GM12873 (cell line): Measurements from ENCODE around the gene CDH15.
A peak's percentile ranks its signal among the peaks of the same experiment; 100 is the strongest.

Experiments used
- TF ChIP-seq, protein P1 (sequence below): IDR thresholded peaks from 2 replicates; pipeline ENCODE4 v1.5.1; 2012; ENCODE audit warnings: low read depth, mild to moderate bottlenecking, moderate library complexity, low read length, control low read depth; ENCODE audit not compliant: insufficient read depth; ENCODE audit errors: missing control alignments

Gene CDH15

DNA sequence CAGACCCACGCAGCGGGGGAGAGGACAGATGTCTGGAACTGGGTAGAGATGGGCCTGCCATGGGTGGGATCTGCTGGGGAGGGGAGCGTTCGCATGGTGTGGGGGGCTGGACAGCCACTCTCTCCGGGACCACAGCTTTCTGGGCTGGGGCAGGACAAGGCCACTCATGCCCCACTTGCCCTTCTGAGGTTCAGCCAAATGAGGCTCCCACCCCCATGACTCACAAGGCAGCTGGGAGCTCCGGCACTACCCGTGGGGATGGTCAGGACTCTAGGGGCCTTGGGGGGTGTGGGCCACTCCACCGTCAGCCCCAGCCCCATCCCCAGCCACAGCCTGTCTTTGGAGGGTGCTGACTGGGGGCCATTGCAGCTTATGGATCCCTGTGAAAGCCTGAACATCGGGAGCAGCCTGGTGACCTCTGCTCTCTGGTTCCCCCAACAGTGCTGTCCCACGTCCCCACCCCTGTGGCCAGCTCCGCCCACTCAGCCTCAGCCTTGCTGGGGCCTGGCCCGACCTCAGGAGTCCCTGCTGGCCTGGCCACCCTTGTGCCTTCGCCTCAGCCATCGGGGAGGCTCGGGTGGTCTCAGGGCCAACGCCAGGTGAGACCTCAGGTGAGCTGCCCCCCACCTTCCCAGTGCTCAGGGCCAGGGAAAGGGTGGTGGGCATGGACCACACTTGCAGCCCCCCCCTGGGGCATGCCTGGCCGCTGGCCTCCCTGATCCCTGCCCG is 4.7 kb upstream of the CDH15 start:
- TF ChIP-seq, protein P1, sequence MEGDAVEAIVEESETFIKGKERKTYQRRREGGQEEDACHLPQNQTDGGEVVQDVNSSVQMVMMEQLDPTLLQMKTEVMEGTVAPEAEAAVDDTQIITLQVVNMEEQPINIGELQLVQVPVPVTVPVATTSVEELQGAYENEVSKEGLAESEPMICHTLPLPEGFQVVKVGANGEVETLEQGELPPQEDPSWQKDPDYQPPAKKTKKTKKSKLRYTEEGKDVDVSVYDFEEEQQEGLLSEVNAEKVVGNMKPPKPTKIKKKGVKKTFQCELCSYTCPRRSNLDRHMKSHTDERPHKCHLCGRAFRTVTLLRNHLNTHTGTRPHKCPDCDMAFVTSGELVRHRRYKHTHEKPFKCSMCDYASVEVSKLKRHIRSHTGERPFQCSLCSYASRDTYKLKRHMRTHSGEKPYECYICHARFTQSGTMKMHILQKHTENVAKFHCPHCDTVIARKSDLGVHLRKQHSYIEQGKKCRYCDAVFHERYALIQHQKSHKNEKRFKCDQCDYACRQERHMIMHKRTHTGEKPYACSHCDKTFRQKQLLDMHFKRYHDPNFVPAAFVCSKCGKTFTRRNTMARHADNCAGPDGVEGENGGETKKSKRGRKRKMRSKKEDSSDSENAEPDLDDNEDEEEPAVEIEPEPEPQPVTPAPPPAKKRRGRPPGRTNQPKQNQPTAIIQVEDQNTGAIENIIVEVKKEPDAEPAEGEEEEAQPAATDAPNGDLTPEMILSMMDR, result no peak

DNA sequence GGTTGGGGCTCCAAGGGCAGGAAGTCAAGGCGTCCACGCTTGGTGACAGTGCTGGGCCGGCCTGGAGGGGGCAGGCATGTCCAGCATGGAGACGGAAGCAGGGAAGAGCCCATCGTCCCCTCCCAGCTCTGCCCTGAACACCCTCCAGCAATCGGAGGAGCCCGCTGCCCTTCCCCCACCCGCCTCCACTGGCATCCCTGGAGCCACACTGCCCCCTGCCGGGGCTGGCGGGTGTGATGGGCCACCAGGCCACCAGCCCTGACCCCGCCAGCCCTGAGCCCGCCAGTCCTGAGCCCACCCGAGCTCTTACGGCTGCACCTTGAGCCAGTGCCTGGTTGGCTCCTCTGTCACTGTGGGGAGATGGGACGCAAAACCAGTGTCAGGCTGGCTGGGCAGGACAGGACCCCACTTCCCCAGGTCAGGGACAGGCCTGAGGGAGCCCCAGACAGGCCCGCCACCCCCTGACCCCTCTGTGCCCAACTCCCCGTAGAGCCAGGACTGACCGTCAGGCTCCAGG is 4.1 kb upstream of the CDH15 start:
- TF ChIP-seq, protein P1, result peak; percentile 89

DNA sequence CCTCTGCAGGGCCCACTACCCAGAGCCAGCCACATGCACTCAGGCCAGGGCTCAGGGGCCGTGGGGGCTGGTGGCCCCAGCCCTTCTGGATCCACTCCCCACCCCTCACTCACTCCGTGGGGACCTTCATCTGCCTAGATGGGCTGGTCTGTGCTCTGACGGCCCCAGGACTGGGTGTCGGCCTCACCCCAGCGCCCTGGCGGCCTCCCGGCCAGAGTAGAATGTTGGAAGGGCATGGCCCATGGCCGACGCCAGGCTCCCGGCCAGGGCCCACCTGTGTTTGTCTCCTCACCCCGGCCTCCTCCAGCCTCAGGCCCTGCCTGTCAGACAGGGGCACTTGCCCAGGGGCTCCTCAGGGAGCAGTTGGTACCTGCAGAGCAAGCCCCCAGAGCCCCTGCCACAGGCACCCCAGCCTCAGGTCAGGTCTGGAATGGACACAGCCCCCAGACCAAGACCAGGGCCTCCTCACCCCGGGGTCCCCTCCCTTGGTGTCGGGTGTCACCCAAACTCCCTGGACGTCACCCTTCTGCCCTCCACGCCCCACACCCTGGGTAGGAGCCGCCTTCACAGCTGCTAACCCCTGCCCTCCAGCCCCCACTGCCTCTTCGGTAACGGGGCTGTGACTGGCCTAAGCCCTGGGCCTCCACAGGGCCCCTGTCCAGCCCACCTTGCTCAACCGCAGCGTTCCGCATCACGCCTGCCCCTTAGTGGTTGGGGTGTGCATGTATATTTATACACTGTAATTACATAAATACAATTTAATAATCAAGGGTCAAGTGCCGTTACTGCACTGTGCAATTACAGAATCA is 3.0 kb upstream of the CDH15 start:
- TF ChIP-seq, protein P1, result no peak

DNA sequence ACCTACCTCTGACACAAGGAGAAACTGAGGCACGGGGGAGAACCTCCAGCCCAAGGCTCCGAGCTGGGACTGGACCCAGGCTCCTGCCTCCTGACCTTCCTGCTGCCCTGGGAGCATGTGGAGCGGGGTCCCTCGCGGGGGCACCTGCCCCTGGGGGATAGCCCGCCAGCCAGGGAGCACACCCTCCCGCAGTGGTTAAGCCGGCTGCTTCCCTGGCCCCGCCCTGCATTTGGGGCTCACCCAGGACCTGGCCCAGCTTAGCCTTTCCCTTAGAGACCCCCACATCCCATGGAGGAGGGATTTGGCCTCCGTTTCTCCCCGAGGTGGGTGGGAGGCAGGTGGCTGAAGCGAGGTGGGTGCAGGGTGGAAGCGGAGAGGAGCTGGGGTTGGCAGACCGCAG is 1.8 kb upstream of the CDH15 start:
- TF ChIP-seq, protein P1, result no peak

DNA sequence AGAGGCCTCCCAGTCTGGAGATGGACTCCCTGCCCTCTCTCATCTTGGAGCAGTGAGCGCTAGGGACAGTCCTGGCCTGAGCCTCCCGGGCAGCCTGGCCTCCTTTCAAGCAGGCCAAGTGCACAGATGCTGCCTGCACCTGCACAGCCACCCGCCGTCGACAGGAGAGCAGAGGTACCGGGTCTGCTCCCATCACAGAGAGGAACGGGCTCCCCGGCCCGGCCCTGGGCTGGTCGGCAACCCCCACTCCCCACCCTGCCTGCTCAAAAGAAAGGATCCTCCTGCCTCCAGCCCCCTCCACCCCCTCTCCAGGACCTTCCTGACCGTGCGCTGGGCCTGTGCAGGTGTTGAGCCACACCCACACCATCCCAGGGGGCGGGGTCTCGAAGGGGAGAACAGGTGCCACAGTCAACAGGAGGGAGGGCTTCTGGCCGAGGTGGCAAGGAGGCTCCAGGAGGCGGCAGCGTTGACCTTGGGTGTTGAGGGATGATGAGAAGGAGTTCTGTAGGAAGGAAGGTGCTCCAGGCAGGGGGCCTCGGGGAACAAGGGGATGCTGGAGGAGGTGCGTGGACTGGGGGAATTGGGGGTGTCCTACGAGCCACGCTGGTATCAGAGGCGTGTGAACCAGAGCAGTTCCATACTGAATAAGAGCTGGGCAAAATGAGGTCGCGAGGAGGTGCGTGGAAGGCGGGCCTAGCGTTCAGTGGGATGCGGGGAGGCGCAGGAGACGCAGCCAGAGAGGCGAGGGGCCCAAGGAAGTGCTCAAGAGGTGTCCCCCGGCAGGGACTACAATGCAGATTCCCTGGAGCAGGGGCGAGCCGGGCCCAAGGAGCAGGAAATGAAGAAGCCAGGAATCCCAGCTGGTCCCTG is 967 bp upstream of the CDH15 start:
- TF ChIP-seq, protein P1, result no peak

DNA sequence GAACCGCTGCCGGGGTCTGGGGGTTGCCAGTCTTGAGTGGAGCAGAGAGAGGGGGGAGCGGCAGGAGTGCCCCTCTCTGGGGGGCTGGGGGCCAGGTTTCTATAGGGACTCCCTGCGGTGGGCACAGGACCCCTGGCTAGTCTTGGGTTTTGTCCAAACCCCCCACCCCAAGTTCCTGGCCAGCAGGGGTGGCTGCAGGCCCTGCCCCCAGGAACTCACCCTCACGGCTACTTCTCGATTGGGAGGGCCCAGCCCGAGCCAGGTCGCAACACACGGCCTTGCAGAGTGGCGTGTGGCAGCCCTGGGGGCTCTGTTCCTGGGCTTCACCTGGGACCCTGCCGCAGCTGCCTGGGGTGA is 601 bp downstream of the CDH15 start:
- TF ChIP-seq, protein P1, result no peak
